HepG2 (cell line): Measurements from ENCODE around the gene GH2. TPM values are rescaled to one million over a fixed set of nuclear protein-coding genes. Genes with fewer than 3 reads are reported as not detected.
A peak's percentile ranks its signal among the peaks of the same experiment; 100 is the strongest.

ENCODE experiments used
- ATAC-seq: fragments of 200-7000 bp; cut with Tn5 transposase; 3 replicates; pipeline ENCODE4 v1.9.1; 2020; ENCODE audit warnings: mild to moderate bottlenecking, moderate library complexity
- BruUV-seq: library from RNA; stranded (reverse); fragments of 400-500 nt; replicated peaks from 2 replicates; lab custom pipeline; 2021; lab: Mats Ljungman, UMichigan
- CTCF ChIA-PET: fragments of 300-600 bp; formaldehyde crosslinking; extraction: SDS; loops from one replicate; lab custom pipeline; 2021; ENCODE audit warnings: low total read pairs, inconsistent platforms, low intra/inter-chr PET ratio; lab: Yijun Ruan, JAX
- POLR2A ChIA-PET: fragments of 350-600 bp; sonication (Branson Sonifier 250); formaldehyde crosslinking; loops from one replicate; lab custom pipeline; 2020; ENCODE audit warnings: antibody characterized with exemption, inconsistent platforms; lab: Yijun Ruan, JAX
- DNase-seq: peaks from one replicate; pipeline ENCODE4 v3.0.0-alpha.2; 2015; ENCODE audit warnings: low spot score
- FAIRE-seq: peaks from 3 replicates; lab custom pipeline; 2011; peaks lifted over from hg19 to GRCh38; lab: Jason Lieb, UNC
- H2AFZ ChIP-seq: one replicate; pipeline ENCODE4 v1.6.1; 2011; ENCODE audit warnings: low read length, inconsistent platforms
- H3K27ac ChIP-seq: fragments of 300-600 bp; 3 replicates; pipeline ENCODE4 v1.8.0; 2011; ENCODE audit warnings: mixed run types, mild to moderate bottlenecking, mixed read lengths, low read length, inconsistent platforms; ENCODE audit not compliant: insufficient read depth; ENCODE audit errors: extremely low read length
- H3K27me3 ChIP-seq, 2 experiments: fragments of 200-600 bp in 1 of 2; 2 replicates in 1 of 2; 3 replicates in 1 of 2; pipeline versions ENCODE4 v1.6.0 to v1.8.0; 2011; ENCODE audit warnings: low read length in 2 of 2, mild to moderate bottlenecking in 2 of 2, moderate library complexity in 2 of 2, inconsistent platforms in 1 of 2; ENCODE audit not compliant: insufficient read depth in 2 of 2, control insufficient read depth in 1 of 2
- H3K36me3 ChIP-seq, 2 experiments: fragments of 200-600 bp in 1 of 2; replicated peaks in 1 of 2; 2 replicates in 1 of 2; 3 replicates in 1 of 2; pipeline versions ENCODE4 v1.5.1 to v1.8.0; 2011; ENCODE audit warnings: low read length in 2 of 2, inconsistent platforms in 1 of 2; ENCODE audit not compliant: insufficient read depth in 2 of 2, control insufficient read depth in 1 of 2
- H3K4me1 ChIP-seq: 2 replicates; pipeline ENCODE4 v1.5.1; 2012; ENCODE audit warnings: low read length, inconsistent platforms; ENCODE audit not compliant: insufficient read depth
- H3K4me2 ChIP-seq: 2 replicates; pipeline ENCODE4 v1.6.0; 2011; ENCODE audit warnings: low read depth, low read length, inconsistent platforms
- H3K4me3 ChIP-seq, 3 experiments: fragments of 200-600 bp in 1 of 3; sonication (generic), shearing (Covaris generic) in 1 of 3; replicated peaks in 1 of 3; 2 replicates each; pipeline ENCODE4 v1.5.1; 2011 to 2016; ENCODE audit warnings: low read length in 3 of 3, inconsistent platforms in 2 of 3, low read depth in 2 of 3, mild to moderate bottlenecking in 2 of 3, control low read depth in 1 of 3, mixed read lengths in 1 of 3; ENCODE audit not compliant: insufficient read depth in 1 of 3
- H3K79me2 ChIP-seq: one replicate; pipeline ENCODE4 v1.6.1; 2011; ENCODE audit warnings: low read length, inconsistent platforms; ENCODE audit not compliant: insufficient read depth
- H3K9ac ChIP-seq: 2 replicates; pipeline ENCODE4 v1.6.0; 2011; ENCODE audit warnings: mild to moderate bottlenecking, low read depth, low read length, inconsistent platforms; ENCODE audit not compliant: insufficient read depth
- H3K9me3 ChIP-seq: 2 replicates; pipeline ENCODE4 v1.5.1; 2012; ENCODE audit warnings: mild to moderate bottlenecking, low read length
- H4K20me1 ChIP-seq: 2 replicates; pipeline ENCODE4 v1.6.0; 2011; ENCODE audit warnings: inconsistent platforms, mild to moderate bottlenecking, low read length, moderate library complexity; ENCODE audit not compliant: insufficient read depth
- CEBPB ChIP-seq: IDR thresholded peaks from 2 replicates; pipeline ENCODE4 v1.6.1; 2011; ENCODE audit warnings: low read depth, low read length, improper control_type of control experiment, borderline replicate concordance
- HOXA5 ChIP-seq: sonication (generic); formaldehyde crosslinking; IDR thresholded peaks from 2 replicates; pipeline ENCODE4 v1.4.0; 2020; ENCODE audit warnings: missing genetic modification reagents
- ZNF660 ChIP-seq: sonication (generic); formaldehyde crosslinking; IDR thresholded peaks from 2 replicates; pipeline ENCODE4 v1.5.1; 2020; ENCODE audit warnings: mild to moderate bottlenecking, low read depth, missing genetic modification reagents, borderline replicate concordance
- WGBS: methylation state at CpG from one replicate; pipeline ENCODE4 v1.1.6; 2017; ENCODE audit warnings: low lambda C conversion rate; 5-methylcytosine and 5-hydroxymethylcytosine counted together
- in situ Hi-C: cut with HindIII; loops from 2 replicates; pipeline ENCODE4 v1.10.0; 2017; ENCODE audit warnings: low pct_unique_long_range_greater_than_20kb; ENCODE audit not compliant: extremely low pct_ligation_motif_present
- intact Hi-C: fragments of 100-400 bp; cut with micrococcal nuclease; formaldehyde crosslinking; loops from one replicate; pipeline ENCODE4 v1.10.0; 2022; ENCODE audit not compliant: unreplicated experiment
- polyA plus RNA-seq, 8 experiments: library from polyadenylated mRNA; depleted of rRNA in 3 of 8; stranded (reverse) in 7 of 8; unstranded in 1 of 8; fragments of >200 nt; fragmentation: Illumina TruSeq in 4 of 8; extraction: Trizol in 4 of 8; gene quantifications; 2 replicates each; pipeline versions ENCODE4 v1.2.1 to v1.2.3, GENCODE V29; 2011 to 2016; ENCODE audit warnings: low read depth in 4 of 8, missing spikeins in 1 of 8, mixed read lengths in 1 of 8; ENCODE audit not compliant: insufficient read depth in 1 of 8
- total RNA-seq, 5 experiments: library from RNA; depleted of rRNA; stranded (reverse); fragments of >200 nt; fragmentation: Illumina TruSeq; extraction: Trizol; gene quantifications; 2 replicates each; pipeline ENCODE4 v1.2.3, GENCODE V29; 2016; ENCODE audit warnings: low read depth in 1 of 5
- TF ChIP-seq, protein P1 (sequence below), 2 experiments: sonication (generic) in 1 of 2; formaldehyde crosslinking in 1 of 2; IDR thresholded peaks; 2 replicates each; pipeline versions ENCODE4 v1.5.1 to v1.6.1; 2011 to 2020; ENCODE audit warnings: borderline replicate concordance in 1 of 2, low read depth in 1 of 2, low read length in 1 of 2, mild to moderate bottlenecking in 1 of 2, missing genetic modification reagents in 1 of 2, moderate library complexity in 1 of 2

GH2 gene
- total and polyA plus RNA-seq, 2 of the 13 experiments (the other 11 are each of a cell fraction or from before 2014, with no cell fraction given): not detected

DNA sequence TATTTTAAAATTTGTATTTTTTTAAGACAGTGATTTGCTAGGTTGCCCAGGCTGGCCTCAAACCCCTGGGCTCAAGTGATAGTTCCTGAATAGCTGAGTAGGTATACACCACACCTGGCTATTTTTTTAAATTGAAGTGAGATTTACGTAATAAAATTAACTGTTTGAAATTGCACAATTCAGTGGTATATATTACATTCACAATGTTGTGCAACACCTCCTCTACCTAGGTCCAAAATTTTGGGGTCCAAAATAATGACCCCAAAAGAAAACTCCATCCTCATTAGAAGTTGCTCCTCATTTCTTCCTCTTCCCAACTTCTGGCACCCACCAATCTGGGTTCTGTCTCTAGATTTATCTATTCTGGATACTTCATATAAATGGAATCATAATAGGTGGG, 36.2 kb downstream of the GH2 start:
- no peak for FAIRE-seq
- Histone ChIP-seq H3K79me2 (peaks cover 16% of the 10 kb centered on the region), H3K27me3 (no peaks in the 10 kb centered on the region; a peak in 1 of 5 replicates), H3K9me3 (no peaks in the 10 kb centered on the region), H3K9ac (no peak overlapping the region), H3K4me3 (no peak overlapping the region), H3K36me3 (no peaks in the 10 kb centered on the region), H3K27ac (no peak overlapping the region), H4K20me1 (peaks cover 3% of the 10 kb centered on the region; the same call in 1 of the 2 replicates), H2AFZ (no peak overlapping the region), H3K4me1 (peaks cover 23% of the 10 kb centered on the region), H3K4me2 (no peak overlapping the region)
- 15% methylated on average over 1 of the region's 1 CpG for WGBS
- CTCF ChIA-PET: no interaction called here
- in situ Hi-C loops: loop anchor here (10.0 kb wide), 1 partner anchor 659 kb away; the partner anchor contains the start of genes CEP95 and DDX5
- BruUV-seq: no TSS peak
- intact Hi-C loops: no loop called here
- TF ChIP-seq HOXA5 (no peak), CEBPB (peak; percentile 79), ZNF660 (CRISPR knock-in tag) (no peak)
- TF ChIP-seq, protein P1, sequence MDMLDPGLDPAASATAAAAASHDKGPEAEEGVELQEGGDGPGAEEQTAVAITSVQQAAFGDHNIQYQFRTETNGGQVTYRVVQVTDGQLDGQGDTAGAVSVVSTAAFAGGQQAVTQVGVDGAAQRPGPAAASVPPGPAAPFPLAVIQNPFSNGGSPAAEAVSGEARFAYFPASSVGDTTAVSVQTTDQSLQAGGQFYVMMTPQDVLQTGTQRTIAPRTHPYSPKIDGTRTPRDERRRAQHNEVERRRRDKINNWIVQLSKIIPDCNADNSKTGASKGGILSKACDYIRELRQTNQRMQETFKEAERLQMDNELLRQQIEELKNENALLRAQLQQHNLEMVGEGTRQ (IDR thresholded peaks at IDR 0.05; ENCODE audit: low read depth, low read length): no peak
- TF ChIP-seq, protein P1 (CRISPR knock-in tag; IDR thresholded peaks at IDR 0.05; ENCODE audit: borderline replicate concordance): no peak
- POLR2A ChIA-PET: no interaction called here
- ATAC-seq: no peak
- DNase-seq: no peak
